ENCODE measurements around the gene SIGLEC6. TPM values are rescaled to one million over a fixed set of nuclear protein-coding genes. Genes with fewer than 3 reads are reported as not detected.

Gene SIGLEC6
- not detected in 2 replicates for total RNA-seq (2014; rRNA removed; shearing (Covaris generic))

DNA sequence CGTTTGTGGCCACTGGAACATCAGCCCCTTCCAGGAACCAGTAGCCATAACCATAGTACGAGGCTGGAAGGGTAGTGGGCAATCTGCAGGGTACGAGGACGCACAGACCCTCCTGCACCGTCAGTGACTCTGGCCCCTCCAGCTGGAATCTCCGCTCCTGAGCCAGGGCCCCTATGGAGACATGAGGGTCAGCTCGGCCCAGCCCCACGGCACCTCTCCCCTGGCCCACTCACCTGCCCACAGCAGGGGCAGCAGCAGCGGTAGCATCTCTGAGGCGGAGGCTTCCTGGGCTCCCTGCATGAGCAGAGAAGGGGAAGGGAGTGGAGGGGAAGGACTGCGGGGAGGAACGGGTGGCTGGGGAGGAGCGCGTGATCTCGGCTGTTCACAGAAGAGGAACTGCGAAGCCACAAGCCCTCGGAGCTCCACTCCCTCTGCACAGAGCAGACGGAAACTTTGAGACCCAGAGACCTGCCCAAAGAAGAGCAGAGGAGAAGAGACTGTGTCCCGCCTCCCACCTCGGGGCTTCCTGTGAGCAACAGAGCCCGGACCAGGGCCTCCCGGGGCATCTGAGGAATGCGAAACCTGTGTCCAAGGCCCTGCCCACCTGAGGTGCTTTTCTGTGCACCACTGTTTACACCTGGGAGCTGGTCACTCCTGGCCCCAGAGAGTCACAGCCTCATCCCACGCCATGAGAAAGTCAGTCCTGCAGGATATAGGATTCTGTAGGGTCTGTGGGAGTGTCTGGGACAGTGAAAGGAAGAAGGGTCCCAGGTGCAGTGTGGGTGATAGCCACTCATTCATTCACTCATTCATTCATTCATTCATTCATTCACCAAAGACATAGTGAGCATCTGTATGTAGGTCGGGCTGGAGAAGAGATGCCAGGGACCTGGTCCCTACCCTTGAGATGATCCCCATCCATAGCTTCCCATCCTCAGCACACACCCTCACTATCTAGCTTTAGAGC is at the start of gene SIGLEC6:
Gene SIGLEC6, minus strand, starts transcription at position 322 of the 967 bp plus-strand sequence. Its CDS starts 22 bp downstream, at position 300.

DNA sequence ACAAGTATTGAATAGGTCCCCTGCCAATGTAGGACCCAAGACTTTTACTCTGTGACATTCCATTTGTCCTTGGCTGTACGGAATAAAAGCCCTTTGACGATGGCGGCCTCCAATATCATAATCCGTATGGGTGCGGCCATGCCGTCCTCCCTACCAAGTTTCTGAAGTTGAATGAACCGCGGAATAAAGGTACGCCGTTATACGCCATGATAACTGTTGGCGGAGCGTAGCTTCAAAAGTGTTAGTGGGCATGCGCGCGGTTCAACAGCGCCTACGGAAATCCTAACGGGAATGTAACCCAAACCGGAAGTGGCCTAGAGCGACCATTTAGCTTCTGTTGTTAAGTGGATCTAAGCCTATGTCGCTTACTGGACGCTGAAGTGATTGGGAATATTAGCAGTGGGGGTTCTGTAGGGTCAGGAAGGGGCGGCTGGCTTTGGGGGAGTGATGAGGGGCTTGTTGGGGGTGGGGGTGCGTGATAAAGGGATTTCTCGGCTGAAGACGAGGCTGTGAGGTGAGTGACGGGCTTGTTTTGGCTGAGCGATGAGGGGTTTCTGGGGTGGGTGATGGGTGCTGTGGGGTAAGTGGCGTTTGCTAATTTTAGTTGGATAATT is 39.6 kb upstream of the SIGLEC6 start, which contains the start of gene ZNF175:
Gene ZNF175, plus strand, starts transcription at position 322 of the 614 bp plus-strand sequence. CDS start 2,047 bp downstream, outside the sequence.

DNA sequence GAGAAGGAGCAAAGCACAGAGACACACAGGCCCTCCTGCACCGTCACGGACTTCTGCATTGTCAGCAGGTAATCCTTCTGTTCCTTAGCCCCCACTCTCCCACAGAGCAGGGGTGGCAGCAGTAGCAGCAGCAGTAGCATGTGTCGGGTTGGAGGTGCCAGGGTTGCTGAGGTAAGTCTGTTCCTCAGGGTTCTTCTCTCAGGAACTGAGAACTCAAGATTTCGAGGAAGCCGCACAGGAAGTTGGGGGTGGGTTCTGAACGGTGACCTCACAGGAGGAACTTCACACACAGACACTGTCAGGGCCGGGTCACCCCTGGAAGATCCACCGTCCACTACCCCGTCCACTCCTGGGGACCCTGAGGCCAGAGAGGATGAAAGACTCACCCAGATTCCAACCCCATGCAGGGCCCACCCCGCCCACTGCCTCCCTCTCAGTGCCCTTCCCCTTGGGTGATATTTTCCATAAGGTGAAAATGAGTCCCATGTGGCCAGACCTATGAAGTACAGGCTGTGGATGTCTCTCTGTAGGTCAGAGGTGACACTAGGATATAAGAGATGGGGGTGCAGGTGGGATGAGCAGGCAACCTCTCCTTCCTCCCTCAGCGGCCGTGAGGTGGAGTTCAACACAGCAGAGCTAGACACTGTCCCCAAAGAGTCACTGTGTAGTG is 29.7 kb downstream of the SIGLEC6 start, which contains the start of gene SIGLEC12:
Gene SIGLEC12, minus strand, starts transcription at position 207 of the 670 bp plus-strand sequence. Its CDS starts 67 bp downstream, at position 140.

DNA sequence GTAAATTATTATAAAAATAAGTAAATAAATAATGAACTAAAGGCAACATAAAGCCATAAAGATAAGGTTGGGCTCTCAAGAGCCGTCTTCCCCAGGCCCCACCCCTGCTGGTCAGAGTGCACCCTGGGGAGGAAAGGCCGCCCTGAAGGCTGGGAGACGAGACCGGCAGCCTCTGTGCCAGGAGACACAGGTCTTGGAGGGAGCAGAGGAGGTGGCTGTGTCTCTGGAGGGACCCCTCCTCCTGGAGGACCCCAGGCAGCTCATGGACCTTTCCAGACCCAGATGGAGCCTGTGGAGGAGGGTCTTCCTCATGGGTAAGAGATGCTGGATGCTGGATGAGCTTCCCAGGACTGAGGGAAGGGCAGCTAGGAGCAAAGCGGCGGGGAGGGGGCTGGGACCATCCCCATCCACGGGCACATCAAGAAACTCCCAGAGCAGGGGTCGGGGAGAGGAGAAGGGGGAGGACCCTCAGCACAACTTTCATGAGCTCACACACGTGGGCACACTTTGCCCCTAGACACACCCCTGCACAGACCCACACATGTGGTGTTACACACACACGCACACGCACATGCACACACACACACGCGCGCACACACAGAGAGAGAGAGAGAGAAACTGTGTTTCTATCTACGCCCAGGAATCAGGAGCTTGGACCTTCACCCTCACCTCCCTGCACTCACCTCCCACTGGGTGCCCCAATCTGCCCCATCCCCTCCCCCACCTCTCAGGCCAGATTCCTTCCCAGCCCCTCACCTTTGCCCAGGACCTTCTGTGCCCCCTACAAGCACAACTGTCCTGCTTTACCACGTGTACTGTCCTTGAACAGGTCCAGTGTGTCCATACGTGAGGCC is 52.9 kb downstream of the SIGLEC6 start, which contains the start of gene CEACAM18:
Gene CEACAM18, plus strand, starts transcription at position 159 of the 854 bp plus-strand sequence.

Small RNAs within 50 kb of the gene (small RNA-seq; reads per million reads assigned to genes)
- not detected for gene AC020914.3

Other genes starting within 250 kb of the SIGLEC6 start
- not detected in 2 replicates for gene IGLON5, start 220.0 kb downstream of the SIGLEC6 start, total RNA-seq (2014; rRNA removed; shearing (Covaris generic))
- 1.1 and 1.4 TPM in 2 replicates for gene VSIG10L, start 189.5 kb downstream of the SIGLEC6 start, total RNA-seq (2014; rRNA removed; shearing (Covaris generic))
- 338 and 353 TPM in 2 replicates for gene ETFB, start 165.3 kb downstream of the SIGLEC6 start, total RNA-seq (2014; rRNA removed; shearing (Covaris generic))
- gene CLDND2, start 162.7 kb downstream of the SIGLEC6 start, total RNA-seq (2014; rRNA removed; shearing (Covaris generic)) = 0.64 TPM in 1 of 2 replicates, not detected in the other
- not detected in 2 replicates for gene NKG7, start 159.0 kb downstream of the SIGLEC6 start, total RNA-seq (2014; rRNA removed; shearing (Covaris generic))
- not detected in 2 replicates for gene LIM2, start 143.7 kb downstream of the SIGLEC6 start, total RNA-seq (2014; rRNA removed; shearing (Covaris generic))
- gene C19orf84, start 141.1 kb downstream of the SIGLEC6 start, total RNA-seq (2014; rRNA removed; shearing (Covaris generic)) = not detected in 2 replicates
- gene SIGLEC10, start 114.0 kb downstream of the SIGLEC6 start, total RNA-seq (2014; rRNA removed; shearing (Covaris generic)) = not detected in 2 replicates
- not detected in 2 replicates for gene SIGLEC8, start 73.2 kb downstream of the SIGLEC6 start, total RNA-seq (2014; rRNA removed; shearing (Covaris generic))
- gene CEACAM18, start 53.1 kb downstream of the SIGLEC6 start, total RNA-seq (2014; rRNA removed; shearing (Covaris generic)) = not detected in 2 replicates
- not detected in 2 replicates for gene SIGLEC12, start 29.9 kb downstream of the SIGLEC6 start, total RNA-seq (2014; rRNA removed; shearing (Covaris generic))
- gene ZNF175, start 39.6 kb upstream of the SIGLEC6 start, total RNA-seq (2014; rRNA removed; shearing (Covaris generic)) = 2.3 and 3.4 TPM in 2 replicates
- gene SIGLEC5, start 98.7 kb upstream of the SIGLEC6 start, total RNA-seq (2014; rRNA removed; shearing (Covaris generic)) = not detected in 2 replicates
- not detected in 2 replicates for gene SIGLEC14, start 115.2 kb upstream of the SIGLEC6 start, total RNA-seq (2014; rRNA removed; shearing (Covaris generic))
- 3.8 and 8.1 TPM in 2 replicates for gene SPACA6, start 161.7 kb upstream of the SIGLEC6 start, total RNA-seq (2014; rRNA removed; shearing (Covaris generic))
- not detected in 2 replicates for gene HAS1, start 192.3 kb upstream of the SIGLEC6 start, total RNA-seq (2014; rRNA removed; shearing (Covaris generic))
- not detected in 2 replicates for gene FPR1, start 220.2 kb upstream of the SIGLEC6 start, total RNA-seq (2014; rRNA removed; shearing (Covaris generic))
- 0.03 TPM in 1 of 2 replicates, not detected in the other for gene FPR2, start 229.5 kb upstream of the SIGLEC6 start, total RNA-seq (2014; rRNA removed; shearing (Covaris generic))

Data from A375 (cell line).